Astrocyte (in vitro differentiated cells and primary cell): ENCODE measurements around the gene SAMD10. TPM values are rescaled to one million over a fixed set of nuclear protein-coding genes. Genes with fewer than 3 reads are reported as not detected.

ENCODE experiments used
- DNase-seq: peaks from one replicate; pipeline ENCODE4 v3.0.0-alpha.2; 2010; ENCODE audit warnings: low read depth
- FAIRE-seq: peaks from 2 replicates; lab custom pipeline; 2011; peaks lifted over from hg19 to GRCh38; lab: Jason Lieb, UNC
- H2AFZ ChIP-seq: 2 replicates; pipeline ENCODE4 v1.6.0; 2012; ENCODE audit warnings: low read depth, low read length, inconsistent platforms
- H3K27ac ChIP-seq: 2 replicates; pipeline ENCODE4 v1.5.1; 2011; ENCODE audit warnings: low read depth, low read length, inconsistent platforms
- H3K27me3 ChIP-seq: 2 replicates; pipeline ENCODE4 v1.6.0; 2011; ENCODE audit warnings: low read length, inconsistent platforms; ENCODE audit not compliant: insufficient read depth
- H3K36me3 ChIP-seq: 2 replicates; pipeline ENCODE4 v1.5.1; 2011; ENCODE audit warnings: low read length, inconsistent platforms; ENCODE audit not compliant: insufficient read depth
- H3K4me1 ChIP-seq: 2 replicates; pipeline ENCODE4 v1.5.1; 2011; ENCODE audit warnings: low read length, inconsistent platforms; ENCODE audit not compliant: insufficient read depth
- H3K4me2 ChIP-seq: 2 replicates; pipeline ENCODE4 v1.6.0; 2012; ENCODE audit warnings: low read length, inconsistent platforms
- H3K4me3 ChIP-seq: 2 replicates; pipeline ENCODE4 v1.5.1; 2011; ENCODE audit warnings: low read depth, mild to moderate bottlenecking, low read length, inconsistent platforms; ENCODE audit not compliant: insufficient read depth
- H3K79me2 ChIP-seq: 2 replicates; pipeline ENCODE4 v1.6.0; 2012; ENCODE audit warnings: mild to moderate bottlenecking, low read length, inconsistent platforms; ENCODE audit not compliant: insufficient read depth
- H3K9ac ChIP-seq: 2 replicates; pipeline ENCODE4 v1.6.0; 2012; ENCODE audit warnings: mild to moderate bottlenecking, low read length, inconsistent platforms
- H3K9me3 ChIP-seq: 2 replicates; pipeline ENCODE4 v1.5.1; 2012; ENCODE audit warnings: low read depth, mild to moderate bottlenecking, low read length, inconsistent platforms; ENCODE audit not compliant: insufficient read depth
- H4K20me1 ChIP-seq: 2 replicates; pipeline ENCODE4 v1.6.0; 2012; ENCODE audit warnings: low read length, inconsistent platforms; ENCODE audit not compliant: insufficient read depth
- H3K27ac Mint-ChIP-seq: one replicate; pipeline ENCODE4 v1.8.0; 2021; ENCODE audit warnings: mild to moderate bottlenecking, mixed read lengths; ENCODE audit not compliant: unreplicated experiment
- H3K27me3 Mint-ChIP-seq: one replicate; pipeline ENCODE4 v1.8.0; 2021; ENCODE audit warnings: low read depth, mixed read lengths; ENCODE audit not compliant: unreplicated experiment
- H3K36me3 Mint-ChIP-seq: one replicate; pipeline ENCODE4 v1.8.0; 2021; ENCODE audit warnings: low read depth, mixed read lengths; ENCODE audit not compliant: unreplicated experiment
- H3K4me1 Mint-ChIP-seq: one replicate; pipeline ENCODE4 v1.8.0; 2021; ENCODE audit warnings: low read depth, mixed read lengths; ENCODE audit not compliant: unreplicated experiment
- H3K4me3 Mint-ChIP-seq: one replicate; pipeline ENCODE4 v1.8.0; 2021; ENCODE audit warnings: mild to moderate bottlenecking, moderate library complexity, mixed read lengths; ENCODE audit not compliant: unreplicated experiment
- H3K9me3 Mint-ChIP-seq: one replicate; pipeline ENCODE4 v1.8.0; 2021; ENCODE audit warnings: mild to moderate bottlenecking, mixed read lengths; ENCODE audit not compliant: unreplicated experiment
- EZH2 ChIP-seq: IDR thresholded peaks from 2 replicates; pipeline ENCODE4 v1.6.1; 2012; ENCODE audit warnings: mild to moderate bottlenecking, low read length, inconsistent platforms; ENCODE audit not compliant: insufficient read depth
- total RNA-seq: library from RNA; stranded (reverse); gene quantifications from 2 replicates; pipeline ENCODE4 v1.2.1, GENCODE V29; 2021
- TF ChIP-seq, protein P1 (sequence below): IDR thresholded peaks from 2 replicates; pipeline ENCODE4 v1.5.1; 2011; ENCODE audit warnings: low read depth, mild to moderate bottlenecking, inconsistent platforms, low read length, moderate library complexity; ENCODE audit not compliant: insufficient read depth

Gene SAMD10
- total RNA-seq, 1 donor from 2014 or later: 4.3 TPM

DNA sequence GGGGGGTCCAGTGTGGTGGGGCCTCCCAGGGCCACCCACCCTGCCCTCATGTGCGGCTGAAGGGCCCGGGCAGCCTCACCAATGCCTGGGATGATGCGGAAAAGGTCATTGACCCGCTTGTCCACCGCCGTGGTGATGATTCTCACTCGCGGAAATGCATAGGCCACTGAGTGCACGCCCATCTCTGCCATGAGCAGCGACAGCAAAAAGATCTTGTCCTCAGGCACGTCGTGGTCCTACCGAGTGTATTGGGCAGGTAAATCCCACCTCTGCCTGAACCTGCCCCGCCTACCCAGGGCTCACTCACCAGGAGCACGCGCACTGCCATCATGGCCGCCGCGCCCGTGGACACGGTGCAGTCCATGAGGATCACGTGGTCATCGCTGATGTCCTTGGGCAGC is 39.4 kb downstream of the SAMD10 start:
- Histone ChIP-seq H3K9ac (no peak overlapping the region), H3K4me1 (no peaks in the 10 kb centered on the region), H3K27me3 (no peaks in the 10 kb centered on the region), H3K27ac (no peak overlapping the region), H3K9me3 (no peaks in the 10 kb centered on the region), H4K20me1 (peaks cover 73% of the 10 kb centered on the region), H2AFZ (no peak overlapping the region), H3K36me3 (peaks cover 2% of the 10 kb centered on the region), H3K79me2 (peaks cover 19% of the 10 kb centered on the region), H3K4me2 (no peak overlapping the region), H3K4me3 (no peak overlapping the region)
- DNase-seq (no peak), FAIRE-seq (no peak)
- TF ChIP-seq, protein P1, sequence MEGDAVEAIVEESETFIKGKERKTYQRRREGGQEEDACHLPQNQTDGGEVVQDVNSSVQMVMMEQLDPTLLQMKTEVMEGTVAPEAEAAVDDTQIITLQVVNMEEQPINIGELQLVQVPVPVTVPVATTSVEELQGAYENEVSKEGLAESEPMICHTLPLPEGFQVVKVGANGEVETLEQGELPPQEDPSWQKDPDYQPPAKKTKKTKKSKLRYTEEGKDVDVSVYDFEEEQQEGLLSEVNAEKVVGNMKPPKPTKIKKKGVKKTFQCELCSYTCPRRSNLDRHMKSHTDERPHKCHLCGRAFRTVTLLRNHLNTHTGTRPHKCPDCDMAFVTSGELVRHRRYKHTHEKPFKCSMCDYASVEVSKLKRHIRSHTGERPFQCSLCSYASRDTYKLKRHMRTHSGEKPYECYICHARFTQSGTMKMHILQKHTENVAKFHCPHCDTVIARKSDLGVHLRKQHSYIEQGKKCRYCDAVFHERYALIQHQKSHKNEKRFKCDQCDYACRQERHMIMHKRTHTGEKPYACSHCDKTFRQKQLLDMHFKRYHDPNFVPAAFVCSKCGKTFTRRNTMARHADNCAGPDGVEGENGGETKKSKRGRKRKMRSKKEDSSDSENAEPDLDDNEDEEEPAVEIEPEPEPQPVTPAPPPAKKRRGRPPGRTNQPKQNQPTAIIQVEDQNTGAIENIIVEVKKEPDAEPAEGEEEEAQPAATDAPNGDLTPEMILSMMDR: no peak
- TF ChIP-seq EZH2: no peak
- Mint-ChIP-seq H3K4me3 (no peak overlapping the region), H3K9me3 (no peaks in the 10 kb centered on the region), H3K36me3 (peaks cover 7% of the 10 kb centered on the region), H3K27me3 (no peaks in the 10 kb centered on the region), H3K27ac (no peak overlapping the region), H3K4me1 (peaks cover 3% of the 10 kb centered on the region)

DNA sequence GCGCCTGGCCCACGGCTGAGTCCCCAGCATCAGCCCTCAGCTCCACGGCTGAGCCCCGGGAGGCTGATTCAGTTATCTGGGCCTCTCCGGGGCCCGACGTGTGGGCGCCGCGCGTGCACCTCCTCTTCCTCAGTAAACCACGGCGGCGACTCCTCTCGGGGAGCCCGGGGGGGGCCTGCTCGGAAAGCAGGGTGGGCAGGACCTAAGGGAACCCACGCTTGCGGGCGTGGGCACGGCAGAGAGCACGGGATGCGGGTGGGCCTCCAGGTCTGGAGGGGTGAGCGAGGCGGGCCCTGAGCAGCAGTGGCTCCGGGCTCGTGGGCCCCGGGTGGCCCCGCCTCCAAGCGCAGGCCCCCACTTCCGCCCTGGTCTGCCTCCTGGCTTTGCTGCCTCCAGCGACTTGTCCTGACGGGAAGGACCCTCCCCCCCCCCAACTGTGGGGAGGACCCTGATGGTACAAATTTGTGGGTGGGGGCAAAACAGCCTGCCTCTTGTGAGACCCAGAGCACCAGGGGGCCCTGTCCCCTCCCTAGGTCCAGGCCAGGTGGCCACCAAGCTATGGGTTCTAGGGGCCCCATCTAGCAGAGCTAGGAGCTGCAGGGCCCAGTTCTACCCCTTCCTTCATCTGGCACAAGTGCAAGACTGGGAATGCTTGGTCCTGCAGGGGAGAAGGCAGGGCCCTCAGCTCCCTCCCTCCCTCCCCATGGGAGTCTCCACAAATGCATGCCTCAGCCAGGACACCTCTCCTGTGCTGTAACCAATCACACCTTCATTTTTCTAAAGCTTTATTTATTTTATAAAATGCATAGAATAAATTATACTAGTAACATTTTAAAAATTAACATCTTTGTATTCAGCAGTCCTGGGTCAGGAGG is 40.1 kb downstream of the SAMD10 start:
- peaks cover 6% of the 10 kb centered on the region for H3K36me3 Mint-ChIP-seq
- H3K27ac ChIP-seq: no peak overlapping the region
- H4K20me1 ChIP-seq: peaks cover 76% of the 10 kb centered on the region
- H3K79me2 ChIP-seq: peaks cover 26% of the 10 kb centered on the region
- no peaks in the 10 kb centered on the region for H3K27me3 ChIP-seq
- no peaks in the 10 kb centered on the region for H3K36me3 ChIP-seq
- no peak overlapping the region for H3K9ac ChIP-seq
- peaks cover 3% of the 10 kb centered on the region for H3K4me1 Mint-ChIP-seq
- FAIRE-seq (no peak), DNase-seq (no peak)
- no peak overlapping the region for H3K4me2 ChIP-seq
- no peak overlapping the region for H3K27ac Mint-ChIP-seq
- no peak overlapping the region for H2AFZ ChIP-seq
- no peak overlapping the region for H3K4me3 Mint-ChIP-seq
- no peak overlapping the region for H3K4me3 ChIP-seq
- H3K4me1 ChIP-seq: no peaks in the 10 kb centered on the region
- H3K9me3 ChIP-seq: no peaks in the 10 kb centered on the region
- H3K9me3 Mint-ChIP-seq: no peaks in the 10 kb centered on the region
- TF ChIP-seq EZH2: no peak
- TF ChIP-seq, protein P1: no peak
- H3K27me3 Mint-ChIP-seq: no peaks in the 10 kb centered on the region

DNA sequence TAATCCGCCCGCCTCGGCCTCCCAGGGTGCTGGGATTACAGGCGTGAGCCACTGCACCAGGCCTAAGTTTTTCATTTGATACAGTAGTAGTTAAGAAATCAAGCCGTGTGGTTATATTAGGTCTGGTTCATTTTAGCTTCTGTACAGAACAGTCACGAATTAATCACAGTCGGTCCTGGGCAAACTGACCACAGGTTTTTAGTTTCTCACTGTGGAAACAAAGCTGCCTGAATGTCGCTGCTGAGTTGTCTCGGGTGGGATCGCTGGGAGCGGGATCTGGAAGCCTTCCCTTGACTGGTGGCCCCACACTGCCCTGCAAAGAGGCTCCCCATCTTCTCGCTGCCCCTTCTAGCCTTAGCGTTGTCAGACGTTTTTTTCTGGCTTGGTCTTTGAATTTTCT is 41.8 kb downstream of the SAMD10 start:
- peaks cover 32% of the 10 kb centered on the region for H3K79me2 ChIP-seq
- H3K36me3 ChIP-seq: no peaks in the 10 kb centered on the region
- Mint-ChIP-seq H3K27me3 (no peaks in the 10 kb centered on the region), H3K27ac (peak overlapping the region; percentile 47), H3K9me3 (no peaks in the 10 kb centered on the region), H3K4me3 (no peak overlapping the region), H3K4me1 (peaks cover 3% of the 10 kb centered on the region), H3K36me3 (peaks cover 6% of the 10 kb centered on the region)
- no peaks in the 10 kb centered on the region for H3K9me3 ChIP-seq
- H3K4me2 ChIP-seq: no peak overlapping the region
- no peak overlapping the region for H3K9ac ChIP-seq
- no peaks in the 10 kb centered on the region for H3K4me1 ChIP-seq
- no peak overlapping the region for H2AFZ ChIP-seq
- peaks cover 76% of the 10 kb centered on the region for H4K20me1 ChIP-seq
- no peaks in the 10 kb centered on the region for H3K27me3 ChIP-seq
- H3K4me3 ChIP-seq: no peak overlapping the region
- DNase-seq (no peak), FAIRE-seq (no peak)
- no peak overlapping the region for H3K27ac ChIP-seq
- TF ChIP-seq, protein P1: no peak
- no peak for TF ChIP-seq EZH2
